Testis (tissue), 2 donors: Measurements from ENCODE around the gene ALG11.

Source experiments
- CTCF ChIP-seq, 3 experiments: fragments of 450-650 bp in 2 of 3; fragments of 200-600 bp in 1 of 3; sonication (generic) in 1 of 3; IDR thresholded peaks; one replicate each; pipeline ENCODE4 v1.5.1; 2016 to 2019; ENCODE audit warnings: antibody characterized with exemption in 3 of 3, mild to moderate bottlenecking in 2 of 3, moderate library complexity in 1 of 3
- POLR2A ChIP-seq: fragments of 450-650 bp; IDR thresholded peaks from one replicate; pipeline ENCODE4 v1.6.1; 2017; ENCODE audit warnings: antibody characterized with exemption, mild to moderate bottlenecking, moderate library complexity

- TF ChIP-seq CTCF (IDR thresholded peaks at IDR 0.05): no peak
- no peak for TF ChIP-seq POLR2A
These were observed 55.0 kb downstream of the ALG11 start for GRCh38 chr13:52067237-52067636.
